ENCODE results near the gene TMEM244. TPM values are rescaled to one million over a fixed set of nuclear protein-coding genes. Genes with fewer than 3 reads are reported as not detected.

Gene TMEM244
- total RNA-seq, 1 experiment from 2014 or later: not detected

DNA sequence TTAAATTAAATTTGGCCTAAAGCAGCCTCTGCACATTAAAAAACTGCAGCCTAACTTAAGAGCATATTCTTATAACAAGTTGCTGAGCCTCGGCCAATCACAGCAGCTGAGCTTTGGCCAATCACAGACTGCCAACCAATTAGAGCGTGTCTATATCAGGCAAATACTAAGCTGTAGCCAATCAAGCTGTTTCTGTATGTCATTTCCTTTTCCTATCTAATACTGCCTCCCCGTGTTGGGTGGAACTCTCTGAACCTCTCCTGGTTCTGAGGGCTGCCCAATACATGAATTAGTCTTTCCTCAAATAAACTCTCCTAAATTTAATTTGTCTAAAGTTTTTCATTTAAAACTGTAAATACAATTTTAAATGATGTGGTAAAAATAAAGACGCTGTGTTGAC lies 3.9 kb upstream of the TMEM244 start:
- H3K4me2 ChIP-seq (ENCODE audit: low read length): no peak overlapping the region
- H3K79me2 ChIP-seq (ENCODE audit: low read length): no peaks in the 10 kb centered on the region
- TF ChIP-seq EZH2 (IDR thresholded peaks at IDR 0.05; ENCODE audit: low read length, unreplicated experiment): no peak
- TF ChIP-seq, protein P1, sequence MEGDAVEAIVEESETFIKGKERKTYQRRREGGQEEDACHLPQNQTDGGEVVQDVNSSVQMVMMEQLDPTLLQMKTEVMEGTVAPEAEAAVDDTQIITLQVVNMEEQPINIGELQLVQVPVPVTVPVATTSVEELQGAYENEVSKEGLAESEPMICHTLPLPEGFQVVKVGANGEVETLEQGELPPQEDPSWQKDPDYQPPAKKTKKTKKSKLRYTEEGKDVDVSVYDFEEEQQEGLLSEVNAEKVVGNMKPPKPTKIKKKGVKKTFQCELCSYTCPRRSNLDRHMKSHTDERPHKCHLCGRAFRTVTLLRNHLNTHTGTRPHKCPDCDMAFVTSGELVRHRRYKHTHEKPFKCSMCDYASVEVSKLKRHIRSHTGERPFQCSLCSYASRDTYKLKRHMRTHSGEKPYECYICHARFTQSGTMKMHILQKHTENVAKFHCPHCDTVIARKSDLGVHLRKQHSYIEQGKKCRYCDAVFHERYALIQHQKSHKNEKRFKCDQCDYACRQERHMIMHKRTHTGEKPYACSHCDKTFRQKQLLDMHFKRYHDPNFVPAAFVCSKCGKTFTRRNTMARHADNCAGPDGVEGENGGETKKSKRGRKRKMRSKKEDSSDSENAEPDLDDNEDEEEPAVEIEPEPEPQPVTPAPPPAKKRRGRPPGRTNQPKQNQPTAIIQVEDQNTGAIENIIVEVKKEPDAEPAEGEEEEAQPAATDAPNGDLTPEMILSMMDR (conservative IDR thresholded peaks at IDR 0.05; ENCODE audit: low read depth, low read length): no peak
- TF ChIP-seq EZH2phosphoT487 (IDR thresholded peaks at IDR 0.05; ENCODE audit: borderline replicate concordance, low read length): no peak
- CTCF ChIA-PET: no interaction called here
- H3K4me1 ChIP-seq (ENCODE audit: insufficient read depth, low read length): peaks cover 34% of the 10 kb centered on the region
- H3K4me3 ChIP-seq (ENCODE audit: low read length): no peak overlapping the region
- ATAC-seq (no peak), DNase-seq (no peak)
- intact Hi-C loops (cut with micrococcal nuclease): loop anchor here (10.0 kb wide), 1 partner anchor 370 kb away; no protein-coding TSS in a partner anchor
- H3K9ac ChIP-seq (ENCODE audit: low read length): no peak overlapping the region
- H3K36me3 ChIP-seq (ENCODE audit: low read depth, low read length): no peaks in the 10 kb centered on the region
- no peaks in the 10 kb centered on the region for H4K20me1 ChIP-seq (ENCODE audit: low read length)
- no TSS peak for BruUV-seq (replicated peaks)
- no peaks in the 10 kb centered on the region for H3K27me3 ChIP-seq (ENCODE audit: low read length)
- no peak overlapping the region for H2AFZ ChIP-seq (ENCODE audit: low read length)
- POLR2A ChIA-PET (ENCODE audit: unreplicated experiment): no interaction called here
- H3K27ac ChIP-seq (ENCODE audit: low read length): no peak overlapping the region
- H3F3A ChIP-seq (ENCODE audit: low read length, unreplicated experiment): no peaks in the 10 kb centered on the region
- H3K9me3 ChIP-seq (ENCODE audit: low read length): no peaks in the 10 kb centered on the region
- H3K9me2 ChIP-seq (replicated peaks; ENCODE audit: low read length): no peaks in the 10 kb centered on the region

DNA sequence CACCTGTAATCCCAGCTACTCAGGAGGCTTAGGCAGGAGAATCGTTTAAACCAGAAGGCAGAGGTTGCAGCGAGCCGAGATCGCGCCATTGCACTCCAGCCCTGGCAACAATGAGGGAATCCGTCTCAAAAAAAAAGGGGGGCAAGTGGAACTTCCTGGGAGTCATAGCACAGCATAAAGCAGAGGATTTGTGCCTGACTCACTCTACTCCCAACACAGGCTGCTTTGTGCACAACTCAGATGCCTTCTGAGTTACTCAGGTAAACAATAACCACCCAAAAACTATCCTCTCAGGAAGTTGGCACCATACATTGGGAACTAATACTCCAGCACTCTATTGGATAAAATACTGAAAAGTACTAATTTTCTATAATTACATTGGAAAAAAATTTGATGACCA lies 2.5 kb upstream of the TMEM244 start:
- Histone ChIP-seq H3K9me2 (replicated peaks; ENCODE audit: low read length) (no peaks in the 10 kb centered on the region), H2AFZ (ENCODE audit: low read length) (peak overlapping the region; percentile 72), H3K79me2 (ENCODE audit: low read length) (no peaks in the 10 kb centered on the region), H3K27ac (ENCODE audit: low read length) (peak overlapping the region; percentile 51), H3K36me3 (ENCODE audit: low read depth, low read length) (no peaks in the 10 kb centered on the region), H3K27me3 (ENCODE audit: low read length) (no peaks in the 10 kb centered on the region), H3F3A (ENCODE audit: low read length, unreplicated experiment) (no peaks in the 10 kb centered on the region), H4K20me1 (ENCODE audit: low read length) (no peaks in the 10 kb centered on the region), H3K4me1 (ENCODE audit: insufficient read depth, low read length) (peaks cover 35% of the 10 kb centered on the region), H3K9ac (ENCODE audit: low read length) (peak overlapping the region; percentile 58), H3K4me3 (ENCODE audit: low read length) (no peak overlapping the region), H3K4me2 (ENCODE audit: low read length) (peak overlapping the region; percentile 49; the same call in 1 of the 2 replicates), H3K9me3 (ENCODE audit: low read length) (no peaks in the 10 kb centered on the region)
- TF ChIP-seq EZH2 (IDR thresholded peaks at IDR 0.05; ENCODE audit: low read length, unreplicated experiment) (no peak), EZH2phosphoT487 (IDR thresholded peaks at IDR 0.05; ENCODE audit: borderline replicate concordance, low read length) (no peak)
- TF ChIP-seq, protein P1 (conservative IDR thresholded peaks at IDR 0.05; ENCODE audit: low read depth, low read length): no peak
- ChIA-PET POLR2A (ENCODE audit: unreplicated experiment) (no interaction called here), CTCF (no interaction called here)
- DNase-seq (peak; percentile 85), ATAC-seq (peak; percentile 98)
- BruUV-seq (replicated peaks): no TSS peak
- intact Hi-C loops (cut with micrococcal nuclease): loop anchor here (10.0 kb wide), 1 partner anchor 369 kb away; no protein-coding TSS in a partner anchor

DNA sequence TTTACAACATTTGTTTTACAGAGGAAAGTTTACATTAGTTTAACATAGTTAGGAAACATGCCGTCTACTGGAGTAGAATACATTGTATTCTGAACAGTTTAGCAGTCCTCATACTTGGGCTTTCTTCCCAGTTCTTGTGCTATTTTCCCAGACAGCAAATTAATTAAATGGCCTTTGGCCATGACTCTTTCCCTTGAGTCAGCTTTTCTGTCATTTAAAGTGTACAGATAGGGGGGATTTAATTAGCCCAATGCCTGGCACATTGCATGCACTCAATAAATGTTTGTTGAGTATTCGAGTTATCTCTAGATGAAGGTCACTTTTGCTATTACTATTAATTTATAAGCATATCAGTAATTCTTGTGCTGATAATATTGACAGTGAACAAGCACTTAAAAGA lies 1.6 kb downstream of the TMEM244 start:
- intact Hi-C loops (cut with micrococcal nuclease): no loop called here
- no peaks in the 10 kb centered on the region for H3F3A ChIP-seq (ENCODE audit: low read length, unreplicated experiment)
- no peak overlapping the region for H3K4me2 ChIP-seq (ENCODE audit: low read length)
- H3K36me3 ChIP-seq (ENCODE audit: low read depth, low read length): no peaks in the 10 kb centered on the region
- DNase-seq (no peak), ATAC-seq (no peak)
- H3K79me2 ChIP-seq (ENCODE audit: low read length): no peaks in the 10 kb centered on the region
- POLR2A ChIA-PET (ENCODE audit: unreplicated experiment): no interaction called here
- no peaks in the 10 kb centered on the region for H3K9me3 ChIP-seq (ENCODE audit: low read length)
- H3K9me2 ChIP-seq (replicated peaks; ENCODE audit: low read length): no peaks in the 10 kb centered on the region
- H4K20me1 ChIP-seq (ENCODE audit: low read length): no peaks in the 10 kb centered on the region
- no peak overlapping the region for H3K4me3 ChIP-seq (ENCODE audit: low read length)
- no TSS peak for BruUV-seq (replicated peaks)
- TF ChIP-seq EZH2phosphoT487 (IDR thresholded peaks at IDR 0.05; ENCODE audit: borderline replicate concordance, low read length) (no peak), EZH2 (IDR thresholded peaks at IDR 0.05; ENCODE audit: low read length, unreplicated experiment) (no peak)
- TF ChIP-seq, protein P1 (conservative IDR thresholded peaks at IDR 0.05; ENCODE audit: low read depth, low read length): no peak
- CTCF ChIA-PET: no interaction called here
- no peaks in the 10 kb centered on the region for H3K27me3 ChIP-seq (ENCODE audit: low read length)
- H3K27ac ChIP-seq (ENCODE audit: low read length): no peak overlapping the region
- H3K4me1 ChIP-seq (ENCODE audit: insufficient read depth, low read length): peaks cover 38% of the 10 kb centered on the region
- H3K9ac ChIP-seq (ENCODE audit: low read length): no peak overlapping the region
- no peak overlapping the region for H2AFZ ChIP-seq (ENCODE audit: low read length)
